HL-60 (cell line): ENCODE data around the gene GMEB2.

Experiments
- DNase-seq, 2 experiments: peaks; one replicate each; pipeline ENCODE4 v3.0.0-alpha.2; 2010 to 2020; ENCODE audit warnings: low read depth in 1 of 2, low spot score in 1 of 2
- H3K27ac ChIP-seq: fragments of 250-450 bp; sonication (Bioruptor Pico); replicated peaks from 2 replicates; pipeline ENCODE4 v1.5.1; 2020; ENCODE audit warnings: mild to moderate bottlenecking, moderate library complexity
- H3K27me3 ChIP-seq: fragments of 250-450 bp; sonication (Bioruptor Pico); 2 replicates; pipeline ENCODE4 v1.5.1; 2021; ENCODE audit warnings: mild to moderate bottlenecking, moderate library complexity; ENCODE audit not compliant: insufficient read depth, poor library complexity, severe bottlenecking
- H3K4me3 ChIP-seq: replicated peaks from 2 replicates; pipeline ENCODE4 v1.5.1; 2011; ENCODE audit warnings: mild to moderate bottlenecking, control low read depth, low read length; ENCODE audit not compliant: insufficient read depth
- GABPA ChIP-seq: IDR thresholded peaks from 2 replicates; pipeline ENCODE4 v1.6.1; 2012; ENCODE audit warnings: low read depth
- POLR2AphosphoS5 ChIP-seq: IDR thresholded peaks from 2 replicates; pipeline ENCODE4 v1.6.1; 2012; ENCODE audit warnings: low read depth
- REST ChIP-seq: IDR thresholded peaks from 2 replicates; pipeline ENCODE4 v1.6.1; 2012; ENCODE audit warnings: low read depth; ENCODE audit not compliant: insufficient replicate concordance
- SPI1 ChIP-seq: IDR thresholded peaks from 2 replicates; pipeline ENCODE4 v1.6.1; 2012; ENCODE audit warnings: low read depth, mild to moderate bottlenecking, borderline replicate concordance
- TF ChIP-seq, protein P1 (sequence below): IDR thresholded peaks from one replicate; pipeline ENCODE4 v1.5.1; 2011; ENCODE audit warnings: low read length, control low read depth, inconsistent platforms; ENCODE audit not compliant: insufficient read depth

Gene GMEB2

GRCh38 chr20:63591147-63591533, 35.8 kb downstream of the GMEB2 start:
- Histone ChIP-seq H3K27ac (no peak overlapping the region), H3K4me3 (no peak overlapping the region), H3K27me3 (no peaks in the 10 kb centered on the region)
- no peak for DNase-seq
- TF ChIP-seq GABPA (no peak), REST (no peak), POLR2AphosphoS5 (no peak), SPI1 (no peak)
- TF ChIP-seq, protein P1, sequence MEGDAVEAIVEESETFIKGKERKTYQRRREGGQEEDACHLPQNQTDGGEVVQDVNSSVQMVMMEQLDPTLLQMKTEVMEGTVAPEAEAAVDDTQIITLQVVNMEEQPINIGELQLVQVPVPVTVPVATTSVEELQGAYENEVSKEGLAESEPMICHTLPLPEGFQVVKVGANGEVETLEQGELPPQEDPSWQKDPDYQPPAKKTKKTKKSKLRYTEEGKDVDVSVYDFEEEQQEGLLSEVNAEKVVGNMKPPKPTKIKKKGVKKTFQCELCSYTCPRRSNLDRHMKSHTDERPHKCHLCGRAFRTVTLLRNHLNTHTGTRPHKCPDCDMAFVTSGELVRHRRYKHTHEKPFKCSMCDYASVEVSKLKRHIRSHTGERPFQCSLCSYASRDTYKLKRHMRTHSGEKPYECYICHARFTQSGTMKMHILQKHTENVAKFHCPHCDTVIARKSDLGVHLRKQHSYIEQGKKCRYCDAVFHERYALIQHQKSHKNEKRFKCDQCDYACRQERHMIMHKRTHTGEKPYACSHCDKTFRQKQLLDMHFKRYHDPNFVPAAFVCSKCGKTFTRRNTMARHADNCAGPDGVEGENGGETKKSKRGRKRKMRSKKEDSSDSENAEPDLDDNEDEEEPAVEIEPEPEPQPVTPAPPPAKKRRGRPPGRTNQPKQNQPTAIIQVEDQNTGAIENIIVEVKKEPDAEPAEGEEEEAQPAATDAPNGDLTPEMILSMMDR = no peak

DNA sequence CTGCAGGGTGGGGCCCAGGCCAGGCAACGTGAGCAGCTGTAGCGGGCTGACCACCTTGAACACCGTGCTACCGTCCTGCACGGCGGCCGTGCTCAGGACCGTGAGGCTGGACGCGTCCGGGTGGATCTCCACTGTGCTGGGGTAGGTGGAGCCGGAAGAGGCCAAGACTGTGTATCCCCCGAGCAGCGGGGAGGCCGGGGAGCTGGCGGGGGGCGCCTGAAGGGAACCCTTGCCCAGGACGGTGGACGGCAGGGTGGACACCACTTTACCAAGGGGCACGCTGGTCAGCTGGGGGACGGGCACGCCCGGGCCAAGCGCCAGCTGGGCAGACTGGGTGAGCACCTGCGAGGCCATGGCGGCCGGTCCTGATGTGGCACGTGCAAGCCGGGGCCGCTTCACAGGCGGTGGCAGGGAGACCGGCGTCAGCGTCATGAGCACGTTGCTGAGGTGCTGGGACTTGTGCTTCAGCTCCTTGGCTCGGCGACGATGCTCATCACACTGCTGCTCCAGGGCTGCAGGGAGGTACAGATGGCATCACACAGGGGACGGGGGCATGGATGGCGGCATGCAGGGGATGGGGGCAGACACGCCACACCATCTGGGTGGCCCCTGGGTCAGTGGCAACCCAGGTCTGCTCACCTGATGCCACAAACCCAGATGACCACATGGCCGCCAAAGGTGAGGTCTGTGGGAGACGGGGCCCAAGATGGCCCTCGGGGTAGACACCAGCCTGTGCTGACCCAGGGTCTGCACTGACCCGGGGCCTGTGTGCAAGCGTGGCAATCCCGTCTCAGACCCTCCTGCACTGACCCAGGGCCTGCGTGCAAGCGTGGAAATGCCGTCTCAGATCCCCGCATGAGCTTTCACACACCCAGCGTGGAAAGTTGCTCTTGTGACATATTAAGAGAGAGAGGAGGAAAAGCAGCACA, 36.4 kb downstream of the GMEB2 start:
- Histone ChIP-seq H3K4me3 (no peak overlapping the region), H3K27me3 (no peaks in the 10 kb centered on the region), H3K27ac (no peak overlapping the region)
- TF ChIP-seq POLR2AphosphoS5 (no peak), REST (no peak), SPI1 (no peak), GABPA (no peak)
- TF ChIP-seq, protein P1 = no peak
- no peak for DNase-seq

- Histone ChIP-seq H3K27me3 (no peaks in the 10 kb centered on the region), H3K4me3 (no peak overlapping the region), H3K27ac (no peak overlapping the region)
- DNase-seq = no peak
- TF ChIP-seq, protein P1 = no peak
- TF ChIP-seq GABPA (no peak), REST (no peak), SPI1 (no peak), POLR2AphosphoS5 (no peak)
These were observed 37.4 kb downstream of the GMEB2 start for GRCh38 chr20:63589261-63590217.
